ENCODE measurements around the gene C12orf60.

Gene C12orf60

GRCh38 chr12:14777271-14777670 is 26.2 kb upstream of the C12orf60 start:
- DNase-seq, result no peak

GRCh38 chr12:14779834-14780233 is 23.6 kb upstream of the C12orf60 start:
- DNase-seq, result no peak

- no peak for DNase-seq
These were observed 22.6 kb upstream of the C12orf60 start for GRCh38 chr12:14780859-14781258.

- DNase-seq, result no peak
These were observed 21.9 kb upstream of the C12orf60 start for GRCh38 chr12:14781563-14781962.

- no peak for DNase-seq
These were observed 20.7 kb upstream of the C12orf60 start for GRCh38 chr12:14782756-14783155.

GRCh38 chr12:14784471-14784870 is 19.0 kb upstream of the C12orf60 start:
- DNase-seq, result no peak

GRCh38 chr12:14785568-14785967 is 17.9 kb upstream of the C12orf60 start:
- DNase-seq, result no peak

GRCh38 chr12:14795028-14795448 is 8.4 kb upstream of the C12orf60 start:
- DNase-seq, result no peak

GRCh38 chr12:14802247-14802646 is 1.2 kb upstream of the C12orf60 start:
- DNase-seq, result no peak

GRCh38 chr12:14802721-14803010 is 804 bp upstream of the C12orf60 start:
- no peak for DNase-seq

- DNase-seq, result no peak
These were observed 325 bp downstream of the C12orf60 start for GRCh38 chr12:14803830-14804160.

- DNase-seq, result no peak
These were observed 6.9 kb downstream of the C12orf60 start for GRCh38 chr12:14810167-14810952.

GRCh38 chr12:14810953-14811483 is 7.5 kb downstream of the C12orf60 start:
- no peak for DNase-seq

- DNase-seq, result no peak
These were observed 8.0 kb downstream of the C12orf60 start for GRCh38 chr12:14811486-14811885.

- DNase-seq, result no peak
These were observed 10.5 kb downstream of the C12orf60 start, which contains the start of gene SMCO3 for GRCh38 chr12:14814014-14814413. Gene SMCO3, minus strand, starts transcription at chr12:14814182. Its CDS starts 7,502 bp downstream, at chr12:14806680.

GRCh38 chr12:14824012-14824634 is 20.7 kb downstream of the C12orf60 start:
- no peak for DNase-seq

- no peak for DNase-seq
These were observed 21.8 kb downstream of the C12orf60 start for GRCh38 chr12:14825256-14825655.

GRCh38 chr12:14826491-14826890 is 23.0 kb downstream of the C12orf60 start:
- DNase-seq, result no peak

GRCh38 chr12:14827043-14827442 is 23.6 kb downstream of the C12orf60 start:
- DNase-seq, result no peak

- no peak for DNase-seq
These were observed 25.4 kb downstream of the C12orf60 start for GRCh38 chr12:14828892-14829291.

GRCh38 chr12:14833336-14833735 is 29.9 kb downstream of the C12orf60 start:
- no peak for DNase-seq

- DNase-seq, result no peak
These were observed 30.5 kb downstream of the C12orf60 start for GRCh38 chr12:14833952-14834351.

GRCh38 chr12:14834509-14834908 is 31.0 kb downstream of the C12orf60 start:
- DNase-seq, result no peak
